Fibroblast of skin of abdomen (primary cell): ENCODE measurements around the gene ZNF845.
A peak's percentile ranks its signal among the peaks of the same experiment; 100 is the strongest.
"Not testable (repeated sequence)": the region's sequence is repeated elsewhere in the genome, so short reads cannot be mapped to it uniquely, and the experiment has no call there.

Experiments used
- DNase-seq: peaks from one replicate; pipeline ENCODE4 v3.0.0-alpha.2; 2013

The ZNF845 gene

DNA sequence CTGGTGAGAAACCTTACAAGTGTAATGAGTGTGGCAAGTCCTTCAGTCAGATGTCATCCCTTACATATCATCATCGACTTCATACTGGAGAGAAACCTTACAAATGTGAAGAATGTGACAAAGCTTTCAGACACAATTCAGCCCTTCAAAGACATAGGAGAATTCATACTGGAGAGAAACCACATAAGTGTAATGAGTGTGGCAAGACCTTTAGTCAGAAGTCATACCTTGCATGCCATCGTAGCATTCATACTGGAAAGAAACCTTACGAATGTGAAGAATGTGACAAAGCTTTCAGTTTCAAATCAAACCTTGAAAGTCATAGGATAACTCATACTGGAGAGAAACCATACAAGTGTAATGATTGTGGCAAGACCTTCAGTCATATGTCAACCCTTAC lies 47.8 kb downstream of the ZNF845 start:
- no peak for DNase-seq

DNA sequence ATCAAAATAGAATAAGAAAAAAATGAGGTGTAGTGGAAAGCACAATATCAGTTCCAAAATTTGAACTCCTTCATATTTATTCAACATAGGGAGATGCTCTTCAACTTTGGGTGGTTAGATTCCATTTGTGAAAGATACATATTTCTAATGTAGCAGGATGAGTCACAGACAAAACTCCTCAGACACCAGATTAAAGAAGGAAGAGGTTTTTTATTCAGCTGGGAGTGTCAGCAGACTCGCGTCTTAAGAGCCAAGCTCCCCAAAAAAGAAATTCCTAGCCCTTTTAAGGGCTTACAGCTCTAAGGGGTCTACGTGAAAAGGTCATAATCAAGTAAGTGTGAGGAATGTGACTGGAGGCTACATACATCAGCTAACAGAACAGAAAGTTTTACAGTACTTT lies 54.6 kb downstream of the ZNF845 start:
- no peak for DNase-seq

DNA sequence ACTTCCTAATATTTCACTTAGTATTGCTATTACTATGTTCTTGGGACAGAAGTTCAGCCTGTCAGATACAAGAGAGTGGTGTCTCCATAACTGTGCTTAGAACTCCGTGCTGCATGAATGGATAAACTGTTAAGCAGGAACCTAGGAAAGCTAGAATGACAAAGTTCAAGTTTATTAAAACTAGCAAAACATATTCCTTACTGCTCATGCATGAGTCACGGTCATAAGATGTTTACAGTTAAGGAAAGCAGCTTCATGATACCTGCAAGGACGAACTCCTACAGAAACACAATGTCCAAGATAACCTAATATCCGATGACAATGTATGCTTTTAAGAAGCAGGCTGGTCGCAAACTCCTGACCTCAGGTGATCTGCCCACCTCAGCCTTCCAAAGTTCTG lies 55.4 kb downstream of the ZNF845 start:
- no peak for DNase-seq

DNA sequence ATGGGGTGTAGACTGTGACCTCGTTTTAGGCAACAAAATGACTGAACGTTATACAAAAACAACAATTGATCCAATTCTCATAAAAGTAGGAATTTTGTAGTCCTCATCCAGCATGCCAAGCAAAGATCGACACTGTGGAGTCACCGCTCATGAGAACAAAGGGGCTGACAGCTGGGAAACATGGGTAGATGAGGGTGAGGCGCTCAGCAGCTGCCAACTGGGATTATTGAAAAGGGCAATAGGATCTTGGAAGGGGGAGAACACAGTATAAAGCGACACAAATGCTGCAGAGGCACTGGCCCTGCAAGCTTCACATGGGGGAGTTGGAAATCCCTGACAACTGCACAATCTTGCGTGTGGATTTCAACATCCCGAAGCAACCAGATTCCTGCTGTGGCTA lies 56.0 kb downstream of the ZNF845 start:
- no peak for DNase-seq

DNA sequence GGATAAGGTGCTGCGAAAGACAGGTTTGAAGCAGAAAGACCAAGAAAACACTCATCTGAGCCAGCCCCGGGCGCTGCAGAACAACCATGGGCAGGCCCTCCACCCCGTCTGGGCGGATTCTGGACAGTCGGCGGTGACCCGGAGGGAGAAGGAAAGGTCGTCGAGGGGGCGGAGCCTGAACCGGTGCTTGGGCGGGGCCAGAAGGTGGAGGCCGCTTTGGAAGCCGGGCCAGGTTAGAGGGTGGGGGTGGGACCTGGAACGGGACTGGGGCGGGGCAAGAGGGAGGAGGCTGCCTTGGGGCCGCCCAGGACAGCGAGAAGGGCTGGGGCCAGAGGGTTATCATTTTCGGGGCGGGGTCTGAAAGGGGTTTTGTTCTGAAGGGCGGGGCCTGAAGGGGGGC lies 56.4 kb downstream of the ZNF845 start:
- DNase-seq: no peak

DNA sequence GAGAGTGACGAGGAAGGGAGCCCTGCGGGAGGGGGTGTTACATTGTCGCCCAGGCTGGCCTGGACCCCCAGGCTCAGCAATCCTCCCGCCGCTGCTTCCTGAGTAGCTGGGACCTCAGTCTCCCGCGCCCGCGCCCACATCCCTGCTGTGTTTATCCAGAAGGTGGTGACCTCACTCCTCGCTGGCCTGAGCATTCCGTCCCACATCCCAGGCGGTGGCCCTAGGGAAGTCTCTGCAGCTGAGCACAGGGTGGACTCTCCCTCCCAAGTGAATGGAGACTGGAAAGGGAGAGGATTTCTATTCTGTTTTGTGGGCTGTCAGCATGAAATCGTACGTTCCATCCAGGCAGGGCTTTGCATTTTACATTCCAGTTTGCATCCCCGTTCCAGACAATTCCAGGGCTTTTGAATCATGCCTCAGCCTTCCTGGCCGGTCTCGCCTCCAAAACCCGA lies 61.0 kb downstream of the ZNF845 start:
- DNase-seq: no peak

DNA sequence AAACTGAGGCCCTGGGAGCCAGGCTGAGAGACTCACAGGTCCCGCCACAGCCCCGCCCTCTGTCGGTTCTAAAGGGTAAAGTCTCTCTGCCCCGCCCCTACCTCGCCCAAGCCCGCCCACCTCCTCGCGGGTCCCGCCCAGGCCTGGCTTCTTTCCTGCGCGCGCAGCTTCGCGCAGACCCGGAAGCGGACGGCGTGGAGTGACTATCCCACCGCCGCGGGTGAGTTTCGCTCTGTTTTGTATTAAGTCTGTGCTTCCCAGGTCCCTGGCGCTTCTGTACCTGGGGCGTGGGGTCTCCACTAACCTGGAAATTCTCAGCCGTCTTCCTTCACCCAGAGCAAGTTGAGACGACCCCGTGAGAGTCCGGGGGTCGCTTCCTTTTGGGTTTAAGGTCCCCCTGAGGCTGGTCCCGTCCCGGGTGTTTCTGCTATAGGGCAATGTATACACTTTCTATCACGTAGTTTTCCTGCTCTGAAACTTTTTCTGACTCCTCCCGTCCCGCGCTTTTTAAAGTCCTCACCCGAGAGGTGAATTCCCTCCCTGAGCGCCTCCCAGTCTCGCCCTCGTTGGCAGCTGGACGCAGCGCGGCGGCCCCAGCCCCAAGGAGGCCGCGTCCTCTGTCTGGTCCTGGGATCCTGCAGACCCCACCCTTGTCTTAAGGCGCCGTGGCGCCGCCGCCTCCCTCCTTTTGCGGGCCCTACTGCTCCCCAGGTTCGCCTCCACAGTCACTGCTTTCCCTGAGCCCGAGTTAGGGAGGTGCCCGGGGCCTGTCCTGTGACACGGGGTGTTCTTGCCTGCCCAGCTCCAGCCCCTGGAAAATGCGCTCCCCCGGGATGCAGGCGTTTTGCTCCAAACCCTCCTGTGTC lies 61.7 kb downstream of the ZNF845 start, which contains the start of gene ZNF765:
ZNF765 (plus strand) TSS at position 176 of the 866 bp plus-strand sequence. CDS start 2,867 bp downstream, outside the sequence.
- peak; percentile 91 for DNase-seq

DNA sequence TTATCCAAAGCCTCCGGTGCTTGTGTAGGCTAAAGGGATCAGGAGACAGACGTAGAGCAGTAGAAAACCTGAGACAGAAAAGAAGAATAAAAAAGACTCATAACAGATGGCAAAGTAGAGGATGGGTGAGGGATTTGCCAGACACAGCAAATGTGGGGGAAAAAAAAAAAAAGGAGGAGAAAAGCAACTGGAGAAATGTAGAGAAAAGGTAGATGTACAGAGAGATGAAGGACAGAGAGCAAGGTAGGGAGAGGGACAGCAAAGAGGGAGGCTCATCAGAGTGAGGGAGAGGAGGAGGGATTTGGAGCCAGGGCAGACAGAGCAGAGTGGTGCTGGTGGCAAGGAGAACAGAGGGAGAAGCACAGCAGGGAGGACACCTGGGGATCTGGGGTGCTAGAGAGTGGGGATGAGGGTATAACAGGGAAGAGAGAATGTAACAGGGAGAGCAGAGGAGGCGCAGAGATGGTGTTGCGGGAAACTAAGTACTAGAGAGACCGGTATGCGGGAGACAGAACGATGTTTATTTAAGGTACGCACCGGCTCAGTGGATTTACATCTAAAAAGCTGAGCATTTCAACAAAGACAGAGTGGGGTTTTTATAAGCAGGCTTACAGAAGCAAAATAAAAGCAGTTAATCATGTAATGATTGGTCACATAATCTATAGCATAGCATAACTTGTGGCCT lies 62.4 kb downstream of the ZNF845 start:
- not testable (repeated sequence) for DNase-seq

DNA sequence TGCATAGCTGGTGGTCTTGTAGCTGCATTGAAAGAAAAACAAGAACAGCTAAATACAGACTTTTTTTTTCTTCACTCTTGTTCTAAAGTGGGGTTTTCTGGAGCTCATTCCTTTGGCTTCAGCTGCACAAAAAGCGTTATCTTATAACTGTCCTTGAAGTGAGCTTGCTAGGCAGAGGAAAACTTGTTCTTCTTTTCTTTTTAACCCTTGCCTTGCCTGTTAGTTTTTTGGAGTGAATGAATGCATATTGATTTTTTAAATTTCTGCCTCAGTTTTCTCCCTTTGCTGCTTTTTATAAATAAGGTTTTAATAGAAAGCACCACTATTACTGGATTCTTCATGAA lies 62.9 kb downstream of the ZNF845 start:
- no peak for DNase-seq

DNA sequence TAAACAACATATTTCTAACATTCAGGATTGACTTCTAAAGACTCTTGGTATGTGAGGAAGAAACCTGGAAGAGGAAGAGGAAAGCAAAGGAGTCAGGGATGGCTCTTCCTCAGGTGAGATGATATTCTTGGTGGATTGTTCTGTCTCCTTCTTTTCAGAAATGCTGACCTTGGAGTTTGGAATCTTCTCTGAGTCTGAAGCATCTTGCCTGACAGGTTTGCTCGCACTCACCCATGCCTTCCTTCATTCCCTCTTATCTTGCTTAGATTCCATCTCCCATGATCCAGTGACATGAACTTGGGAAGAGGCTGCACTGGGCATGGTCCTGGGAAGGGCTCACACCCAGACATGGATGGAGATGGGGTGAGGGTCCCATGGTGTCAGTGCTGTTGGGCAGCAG lies 64.4 kb downstream of the ZNF845 start:
- DNase-seq: not testable (repeated sequence)
